HG03460 (cell line): ENCODE data around the gene CDKN2B.
A peak's percentile ranks its signal among the peaks of the same experiment; 100 is the strongest.
"Not testable (repeated sequence)": the region's sequence is repeated elsewhere in the genome, so short reads cannot be mapped to it uniquely, and the experiment has no call there.

Experiments
- ATAC-seq: cut with Tn5 transposase; IDR thresholded peaks from one replicate; pipeline ENCODE4 v1.9.1; 2021; ENCODE audit not compliant: unreplicated experiment

The CDKN2B gene

GRCh38 chr9:21969951-21970799 is 38.9 kb downstream of the CDKN2B start:
- no peak for ATAC-seq

GRCh38 chr9:21969011-21969940 is 39.8 kb downstream of the CDKN2B start:
- no peak for ATAC-seq

- ATAC-seq = no peak
Measured at GRCh38 chr9:21968331-21969010, 40.6 kb downstream of the CDKN2B start.

- ATAC-seq = no peak
Measured at GRCh38 chr9:21967702-21968101, 41.4 kb downstream of the CDKN2B start.

- no peak for ATAC-seq
Measured at GRCh38 chr9:21967169-21967568, 41.9 kb downstream of the CDKN2B start.

GRCh38 chr9:21966140-21966851 is 42.8 kb downstream of the CDKN2B start:
- ATAC-seq = no peak

- peak; percentile 75 for ATAC-seq
Measured at GRCh38 chr9:21965401-21965951, 43.6 kb downstream of the CDKN2B start.

- peak; percentile 53 for ATAC-seq
Measured at GRCh38 chr9:21964925-21965385, 44.1 kb downstream of the CDKN2B start.

GRCh38 chr9:21961569-21961968 is 47.5 kb downstream of the CDKN2B start:
- no peak for ATAC-seq

- ATAC-seq = not testable (repeated sequence)
Measured at GRCh38 chr9:21959268-21959667, 49.8 kb downstream of the CDKN2B start.

GRCh38 chr9:21958833-21959232 is 50.3 kb downstream of the CDKN2B start:
- no peak for ATAC-seq
